GM21723 (cell line): Measurements from ENCODE around the gene ASF1A.

ENCODE experiments used
- ATAC-seq: cut with Tn5 transposase; IDR thresholded peaks from one replicate; pipeline ENCODE4 v1.9.1; 2021; ENCODE audit warnings: mild to moderate bottlenecking, moderate library complexity; ENCODE audit not compliant: unreplicated experiment

The ASF1A gene

GRCh38 chr6:118912646-118913045 is 18.7 kb downstream of the ASF1A start:
- ATAC-seq: no peak

- ATAC-seq: no peak
Observed at GRCh38 chr6:118913161-118913560, 19.2 kb downstream of the ASF1A start.

GRCh38 chr6:118914598-118914997 is 20.6 kb downstream of the ASF1A start:
- ATAC-seq: no peak

GRCh38 chr6:118917546-118918328 is 23.8 kb downstream of the ASF1A start:
- ATAC-seq: no peak

GRCh38 chr6:118918329-118918725 is 24.4 kb downstream of the ASF1A start:
- ATAC-seq: no peak

GRCh38 chr6:118921084-118921483 is 27.1 kb downstream of the ASF1A start:
- ATAC-seq: no peak

- no peak for ATAC-seq
Observed at GRCh38 chr6:118923035-118923434, 29.1 kb downstream of the ASF1A start.

GRCh38 chr6:118930680-118931079 is 36.7 kb downstream of the ASF1A start:
- no peak for ATAC-seq

GRCh38 chr6:118931436-118931835 is 37.5 kb downstream of the ASF1A start:
- no peak for ATAC-seq

- no peak for ATAC-seq
Observed at GRCh38 chr6:118932421-118932820, 38.5 kb downstream of the ASF1A start.

- ATAC-seq: peak; percentile 4
Observed at GRCh38 chr6:118933855-118934460, 40.0 kb downstream of the ASF1A start.

- peak; percentile 96 for ATAC-seq
Observed at GRCh38 chr6:118934461-118935330, 40.7 kb downstream of the ASF1A start, which contains the start of gene MCM9. Gene MCM9 (minus strand): TSS chr6:118935159. CDS start chr6:118931723, 3,436 bp downstream.

- peak; percentile 8 for ATAC-seq
Observed at GRCh38 chr6:118935331-118935668, 41.3 kb downstream of the ASF1A start.

GRCh38 chr6:118935978-118936703 is 42.2 kb downstream of the ASF1A start:
- no peak for ATAC-seq

- no peak for ATAC-seq
Observed at GRCh38 chr6:118939683-118940082, 45.7 kb downstream of the ASF1A start.

GRCh38 chr6:118940770-118941169 is 46.8 kb downstream of the ASF1A start:
- ATAC-seq: no peak

- ATAC-seq: no peak
Observed at GRCh38 chr6:118945217-118945616, 51.3 kb downstream of the ASF1A start.

GRCh38 chr6:118952683-118953082 is 58.7 kb downstream of the ASF1A start:
- ATAC-seq: no peak

- ATAC-seq: no peak
Observed at GRCh38 chr6:118953391-118953790, 59.4 kb downstream of the ASF1A start.
